Transverse colon (tissue), 3 donors: ENCODE data around the gene OPA1.

Source experiments
- CTCF ChIP-seq, 5 experiments: fragments of 200-600 bp in 3 of 5; fragments of 450-650 bp in 2 of 5; sonication (generic) in 3 of 5; IDR thresholded peaks; 1 replicate in 2 of 5; 2 replicates in 3 of 5; pipeline ENCODE4 v1.5.1; 2016 to 2017; ENCODE audit warnings: antibody characterized with exemption in 5 of 5, inconsistent platforms in 3 of 5, mild to moderate bottlenecking in 2 of 5, moderate library complexity in 1 of 5
- EP300 ChIP-seq: sonication (generic); formaldehyde crosslinking; IDR thresholded peaks from one replicate; pipeline ENCODE4 v1.6.1; 2017; ENCODE audit warnings: antibody characterized with exemption, low read depth
- POLR2A ChIP-seq: fragments of 450-650 bp; IDR thresholded peaks from one replicate; pipeline ENCODE4 v1.6.1; 2016; ENCODE audit warnings: antibody characterized with exemption, mild to moderate bottlenecking, moderate library complexity

- TF ChIP-seq CTCF (IDR thresholded peaks at IDR 0.05) (no peak), EP300 (no peak), POLR2A (no peak)
Measured at GRCh38 chr3:193630005-193630404, 37.0 kb downstream of the OPA1 start.
